Ishikawa (cell line): ENCODE measurements around the gene PURB.

Source experiments
- CEBPB ChIP-seq: IDR thresholded peaks from 2 replicates; pipeline ENCODE4 v1.6.1; 2012
- CREB1 ChIP-seq: IDR thresholded peaks from 2 replicates; pipeline ENCODE4 v1.6.1; 2012; ENCODE audit warnings: low read depth
- EGR1 ChIP-seq: IDR thresholded peaks from 2 replicates; pipeline ENCODE4 v1.6.1; 2012
- EP300 ChIP-seq: IDR thresholded peaks from 2 replicates; pipeline ENCODE4 v1.6.1; 2012; ENCODE audit warnings: borderline replicate concordance
- FOXM1 ChIP-seq: IDR thresholded peaks from 2 replicates; pipeline ENCODE4 v1.6.1; 2012; ENCODE audit warnings: low read depth, borderline replicate concordance
- NFIC ChIP-seq: IDR thresholded peaks from 2 replicates; pipeline ENCODE4 v1.6.1; 2012
- RAD21 ChIP-seq: IDR thresholded peaks from 2 replicates; pipeline ENCODE4 v1.6.1; 2012; ENCODE audit warnings: low read depth
- REST ChIP-seq: IDR thresholded peaks from 2 replicates; pipeline ENCODE4 v1.6.1; 2012; ENCODE audit warnings: low read depth, mild to moderate bottlenecking
- TAF1 ChIP-seq: IDR thresholded peaks from 2 replicates; pipeline ENCODE4 v1.6.1; 2012; ENCODE audit warnings: low read depth, mild to moderate bottlenecking
- TCF12 ChIP-seq: IDR thresholded peaks from 2 replicates; pipeline ENCODE4 v1.6.1; 2012; ENCODE audit warnings: low read depth
- TEAD4 ChIP-seq: IDR thresholded peaks from 2 replicates; pipeline ENCODE4 v1.6.1; 2012
- YY1 ChIP-seq: IDR thresholded peaks from 2 replicates; pipeline ENCODE4 v1.6.1; 2012; ENCODE audit warnings: low read depth
- ZBTB7A ChIP-seq: IDR thresholded peaks from 2 replicates; pipeline ENCODE4 v1.6.1; 2012; ENCODE audit warnings: low read depth
- TF ChIP-seq, protein P1 (sequence below): IDR thresholded peaks from 2 replicates; pipeline ENCODE4 v1.6.1; 2012
- TF ChIP-seq, protein P2 (sequence below): IDR thresholded peaks from 2 replicates; pipeline ENCODE4 v1.6.1; 2012

Gene PURB

DNA sequence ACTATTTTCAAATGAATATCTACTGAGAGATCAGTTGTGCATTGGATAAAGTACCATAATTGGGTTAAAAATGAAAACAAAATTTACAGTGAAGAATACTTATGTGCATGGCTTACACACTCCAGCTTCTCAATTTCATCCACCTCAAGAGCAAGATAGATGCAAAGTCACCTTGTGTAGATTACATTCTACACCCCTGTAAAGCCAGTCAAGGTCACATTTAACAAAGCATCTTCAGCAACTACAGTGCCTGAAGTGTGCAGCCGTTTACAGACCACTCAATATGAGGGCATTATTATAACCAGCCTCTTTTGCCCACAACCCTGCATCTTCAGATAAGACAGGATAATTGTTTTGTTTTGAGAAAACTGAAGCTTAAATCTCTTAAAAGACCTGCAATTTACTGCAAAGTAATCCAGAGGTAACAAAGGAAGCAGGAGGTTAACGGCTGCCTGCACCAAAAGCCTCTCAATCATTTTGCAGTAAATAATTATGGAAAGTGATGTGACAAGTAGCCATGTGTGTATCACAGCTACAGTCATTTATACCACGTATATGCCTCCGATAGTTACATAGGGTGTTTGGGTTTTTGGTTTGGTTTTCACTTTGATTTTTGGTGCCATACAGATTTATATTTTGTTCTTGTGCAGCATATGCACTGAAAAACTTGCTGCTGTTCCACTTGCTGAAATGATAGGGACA lies 4.9 kb downstream of the PURB start:
- TF ChIP-seq TCF12 (no peak), CEBPB (no peak), TAF1 (no peak), YY1 (no peak), EGR1 (no peak), NFIC (no peak), ZBTB7A (no peak), REST (no peak), CREB1 (no peak), EP300 (no peak), FOXM1 (no peak), TEAD4 (no peak)
- TF ChIP-seq, protein P1, sequence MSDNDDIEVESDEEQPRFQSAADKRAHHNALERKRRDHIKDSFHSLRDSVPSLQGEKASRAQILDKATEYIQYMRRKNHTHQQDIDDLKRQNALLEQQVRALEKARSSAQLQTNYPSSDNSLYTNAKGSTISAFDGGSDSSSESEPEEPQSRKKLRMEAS = no peak
- TF ChIP-seq, protein P2, sequence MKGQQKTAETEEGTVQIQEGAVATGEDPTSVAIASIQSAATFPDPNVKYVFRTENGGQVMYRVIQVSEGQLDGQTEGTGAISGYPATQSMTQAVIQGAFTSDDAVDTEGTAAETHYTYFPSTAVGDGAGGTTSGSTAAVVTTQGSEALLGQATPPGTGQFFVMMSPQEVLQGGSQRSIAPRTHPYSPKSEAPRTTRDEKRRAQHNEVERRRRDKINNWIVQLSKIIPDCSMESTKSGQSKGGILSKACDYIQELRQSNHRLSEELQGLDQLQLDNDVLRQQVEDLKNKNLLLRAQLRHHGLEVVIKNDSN = no peak

- TF ChIP-seq, protein P2 = no peak
- TF ChIP-seq ZBTB7A (no peak), TCF12 (no peak), CEBPB (no peak), RAD21 (no peak), NFIC (no peak)
These were observed 8.9 kb downstream of the PURB start for GRCh38 chr7:44876393-44876792.

DNA sequence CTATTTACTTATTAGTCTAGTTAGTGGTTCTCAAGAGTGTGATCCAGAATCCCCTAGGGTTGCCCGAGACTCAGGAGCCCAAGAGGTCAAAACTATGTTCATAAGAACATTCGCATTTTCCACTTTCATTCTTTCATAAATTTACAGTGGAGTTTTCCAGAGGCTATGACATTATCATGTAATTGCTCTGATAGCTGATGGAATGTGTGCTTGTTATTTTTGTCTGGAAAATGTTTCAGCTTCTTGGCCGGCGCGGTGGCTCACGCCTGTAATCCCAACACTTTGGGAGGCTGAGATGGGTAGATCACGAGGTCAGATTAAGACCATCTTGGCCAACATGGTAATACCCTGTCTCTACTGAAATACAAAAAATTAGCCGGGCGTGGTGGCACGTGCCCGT lies 10.1 kb downstream of the PURB start:
- TF ChIP-seq EP300 = no peak

- no peak for TF ChIP-seq CEBPB
- no peak for TF ChIP-seq ZBTB7A
- TF ChIP-seq TAF1 = no peak
- no peak for TF ChIP-seq REST
- TF ChIP-seq TCF12 = no peak
- no peak for TF ChIP-seq NFIC
- TF ChIP-seq YY1 = no peak
- TF ChIP-seq, protein P1 = no peak
- no peak for TF ChIP-seq EP300
- TF ChIP-seq, protein P2 = no peak
- TF ChIP-seq RAD21 = no peak
- no peak for TF ChIP-seq EGR1
- TF ChIP-seq TEAD4 = no peak
- TF ChIP-seq FOXM1 = no peak
- TF ChIP-seq CREB1 = no peak
These were observed 12.5 kb downstream of the PURB start for GRCh38 chr7:44872787-44873186.

DNA sequence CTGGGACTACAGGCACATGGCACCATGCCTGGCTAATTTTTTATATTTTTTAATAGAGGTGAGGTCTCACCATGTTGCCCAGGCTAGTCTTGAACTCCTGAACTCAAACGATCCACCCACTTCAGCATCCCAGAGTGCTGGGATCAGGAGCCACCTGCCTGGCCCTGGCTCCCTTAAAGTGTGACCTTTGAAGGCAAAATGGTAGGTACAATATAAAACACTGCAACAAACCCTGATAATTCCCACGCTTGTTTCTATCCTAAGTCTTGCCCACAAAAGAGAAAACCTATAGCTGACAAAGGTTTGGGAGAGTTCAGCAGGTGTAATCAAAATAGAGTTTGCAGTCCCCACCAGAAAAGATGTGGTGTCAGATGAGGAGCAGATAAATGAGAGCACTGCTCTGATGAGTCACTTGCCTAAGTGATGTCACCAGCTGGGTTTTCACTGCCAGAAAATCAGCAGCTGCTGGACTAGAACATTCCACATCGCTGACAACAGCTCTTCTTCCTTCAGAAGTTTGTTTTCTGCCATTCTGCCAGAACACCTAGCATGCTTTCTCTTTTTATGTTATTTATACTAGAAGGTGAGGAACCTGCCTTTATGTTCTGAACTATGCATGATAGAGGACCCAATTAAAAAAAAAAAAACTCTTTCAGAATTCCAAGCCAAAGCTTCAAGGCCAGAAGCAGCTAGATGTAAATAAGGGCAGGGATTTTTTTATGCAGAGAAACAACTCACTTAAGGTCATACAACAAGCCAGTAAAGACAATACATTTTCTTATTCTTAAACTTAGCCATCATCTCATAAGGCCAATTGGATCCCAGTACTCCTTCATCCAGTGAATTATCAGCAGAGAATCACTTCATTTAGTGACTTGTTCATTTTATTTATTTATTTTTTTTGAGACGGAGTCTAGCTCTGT lies 18.0 kb downstream of the PURB start:
- TF ChIP-seq, protein P1 = no peak
- TF ChIP-seq TEAD4 = peak; percentile 44; the same call in 1 of the 2 replicates
- TF ChIP-seq CREB1 = 0 out of 2 replicates have a peak, but pooled peaks have one; percentile 20
- no peak for TF ChIP-seq EP300
- TF ChIP-seq NFIC = 0 out of 2 replicates have a peak, but pooled peaks have one; percentile 30
